ENCODE measurements around the gene SAA4.

DNA sequence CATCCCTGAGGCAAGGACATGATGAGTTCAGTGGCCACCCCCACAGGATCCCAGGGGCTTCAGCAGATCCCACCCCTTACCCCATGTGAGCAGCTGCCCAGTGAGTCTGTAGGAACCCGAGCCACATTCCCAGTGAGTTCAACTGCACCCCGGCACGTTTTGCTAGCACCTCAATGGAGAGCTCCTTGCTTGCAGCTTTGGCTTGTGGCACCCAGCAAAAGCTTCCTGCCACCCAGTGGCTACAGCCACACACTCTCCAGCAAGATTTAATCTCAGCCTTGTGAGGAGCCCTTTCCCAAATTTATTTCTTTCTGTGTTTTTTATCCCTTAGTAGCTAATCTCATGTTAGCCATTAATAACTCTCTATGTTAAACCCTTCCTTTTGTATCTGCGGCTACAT is 33.5 kb upstream of the SAA4 start:
- TF ChIP-seq, protein P1, sequence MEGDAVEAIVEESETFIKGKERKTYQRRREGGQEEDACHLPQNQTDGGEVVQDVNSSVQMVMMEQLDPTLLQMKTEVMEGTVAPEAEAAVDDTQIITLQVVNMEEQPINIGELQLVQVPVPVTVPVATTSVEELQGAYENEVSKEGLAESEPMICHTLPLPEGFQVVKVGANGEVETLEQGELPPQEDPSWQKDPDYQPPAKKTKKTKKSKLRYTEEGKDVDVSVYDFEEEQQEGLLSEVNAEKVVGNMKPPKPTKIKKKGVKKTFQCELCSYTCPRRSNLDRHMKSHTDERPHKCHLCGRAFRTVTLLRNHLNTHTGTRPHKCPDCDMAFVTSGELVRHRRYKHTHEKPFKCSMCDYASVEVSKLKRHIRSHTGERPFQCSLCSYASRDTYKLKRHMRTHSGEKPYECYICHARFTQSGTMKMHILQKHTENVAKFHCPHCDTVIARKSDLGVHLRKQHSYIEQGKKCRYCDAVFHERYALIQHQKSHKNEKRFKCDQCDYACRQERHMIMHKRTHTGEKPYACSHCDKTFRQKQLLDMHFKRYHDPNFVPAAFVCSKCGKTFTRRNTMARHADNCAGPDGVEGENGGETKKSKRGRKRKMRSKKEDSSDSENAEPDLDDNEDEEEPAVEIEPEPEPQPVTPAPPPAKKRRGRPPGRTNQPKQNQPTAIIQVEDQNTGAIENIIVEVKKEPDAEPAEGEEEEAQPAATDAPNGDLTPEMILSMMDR (IDR thresholded peaks at IDR 0.05 in 2 of 3, conservative IDR thresholded peaks at IDR 0.05 in 1 of 3; ENCODE audit: borderline replicate concordance in 1 of 3, insufficient read depth in 1 of 3, low read depth in 2 of 3, low read length in 2 of 3): no peak
- no peak for TF ChIP-seq EZH2phosphoT487 (IDR thresholded peaks at IDR 0.05; ENCODE audit: borderline replicate concordance)
- TF ChIP-seq TCF7L2 (IDR thresholded peaks at IDR 0.05; ENCODE audit: borderline replicate concordance, extremely low read depth, insufficient read depth, insufficient read length): no peak
- TF ChIP-seq, protein P2, sequence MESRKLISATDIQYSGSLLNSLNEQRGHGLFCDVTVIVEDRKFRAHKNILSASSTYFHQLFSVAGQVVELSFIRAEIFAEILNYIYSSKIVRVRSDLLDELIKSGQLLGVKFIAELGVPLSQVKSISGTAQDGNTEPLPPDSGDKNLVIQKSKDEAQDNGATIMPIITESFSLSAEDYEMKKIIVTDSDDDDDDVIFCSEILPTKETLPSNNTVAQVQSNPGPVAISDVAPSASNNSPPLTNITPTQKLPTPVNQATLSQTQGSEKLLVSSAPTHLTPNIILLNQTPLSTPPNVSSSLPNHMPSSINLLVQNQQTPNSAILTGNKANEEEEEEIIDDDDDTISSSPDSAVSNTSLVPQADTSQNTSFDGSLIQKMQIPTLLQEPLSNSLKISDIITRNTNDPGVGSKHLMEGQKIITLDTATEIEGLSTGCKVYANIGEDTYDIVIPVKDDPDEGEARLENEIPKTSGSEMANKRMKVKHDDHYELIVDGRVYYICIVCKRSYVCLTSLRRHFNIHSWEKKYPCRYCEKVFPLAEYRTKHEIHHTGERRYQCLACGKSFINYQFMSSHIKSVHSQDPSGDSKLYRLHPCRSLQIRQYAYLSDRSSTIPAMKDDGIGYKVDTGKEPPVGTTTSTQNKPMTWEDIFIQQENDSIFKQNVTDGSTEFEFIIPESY (IDR thresholded peaks at IDR 0.05; ENCODE audit: extremely low read depth, insufficient replicate concordance, low read length): no peak
- TF ChIP-seq SP1 (IDR thresholded peaks at IDR 0.05; ENCODE audit: low read depth): no peak
- TF ChIP-seq POLR2AphosphoS5 (IDR thresholded peaks at IDR 0.05; ENCODE audit: low read depth, low read length): no peak
- no peak for TF ChIP-seq YY1 (IDR thresholded peaks at IDR 0.05; ENCODE audit: extremely low read depth, insufficient replicate concordance, low read depth, low read length)
- no peak for TF ChIP-seq RAD21 (IDR thresholded peaks at IDR 0.05; ENCODE audit: low read depth)
- TF ChIP-seq EZH2 (IDR thresholded peaks at IDR 0.05): no peak
- TF ChIP-seq POLR2A (IDR thresholded peaks at IDR 0.05; ENCODE audit: borderline replicate concordance, extremely low read depth, insufficient read depth, insufficient read length): no peak
- no peak for TF ChIP-seq ELF1 (IDR thresholded peaks at IDR 0.05; ENCODE audit: borderline replicate concordance, low read depth)
- TF ChIP-seq CEBPB (IDR thresholded peaks at IDR 0.05; ENCODE audit: low read depth): no peak
- TF ChIP-seq EGR1 (IDR thresholded peaks at IDR 0.05; ENCODE audit: low read depth): no peak

Data from HCT116 (cell line).